NCI-H446 (cell line): ENCODE results near the gene TRAPPC13.
A peak's percentile ranks its signal among the peaks of the same experiment; 100 is the strongest.
"Not testable (repeated sequence)": the region's sequence is repeated elsewhere in the genome, so short reads cannot be mapped to it uniquely, and the experiment has no call there.

Source experiments
- DNase-seq, 2 experiments: peaks; one replicate each; lab custom pipeline; 2025; lab: John Stamatoyannopoulos, UW

TRAPPC13 gene

GRCh38 chr5:65624571-65625555 lies at the start of gene TRAPPC13, which contains the start of gene SHLD3:
Gene TRAPPC13 (plus strand): TSS chr5:65625027. CDS start chr5:65625061, 34 bp downstream.
Gene SHLD3 (plus strand): TSS chr5:65625027. CDS start chr5:65629588, 4,561 bp downstream.
- DNase-seq, result peak; percentile 89 to 93

GRCh38 chr5:65577141-65577540 lies 47.7 kb upstream of the TRAPPC13 start:
- DNase-seq, result no peak

- no peak for DNase-seq
These were observed 36.1 kb upstream of the TRAPPC13 start for GRCh38 chr5:65588694-65589093.

GRCh38 chr5:65601761-65602160 lies 23.1 kb upstream of the TRAPPC13 start:
- DNase-seq, result not testable (repeated sequence)

GRCh38 chr5:65611524-65611923 lies 13.3 kb upstream of the TRAPPC13 start:
- no peak for DNase-seq

GRCh38 chr5:65612298-65612907 lies 12.4 kb upstream of the TRAPPC13 start:
- DNase-seq, result no peak

GRCh38 chr5:65620021-65620420 lies 4.8 kb upstream of the TRAPPC13 start:
- no peak for DNase-seq

- DNase-seq, result not testable (repeated sequence)
These were observed 2.9 kb upstream of the TRAPPC13 start for GRCh38 chr5:65621961-65622360.

- no peak for DNase-seq
These were observed 1.3 kb upstream of the TRAPPC13 start for GRCh38 chr5:65623482-65623881.

- peak; percentile 93 for DNase-seq
These were observed 729 bp upstream of the TRAPPC13 start, which contains the start of gene TRIM23 for GRCh38 chr5:65624025-65624570. Gene TRIM23 (minus strand): TSS chr5:65624333. CDS start chr5:65624274, 59 bp downstream.

- no peak for DNase-seq
These were observed 916 bp downstream of the TRAPPC13 start for GRCh38 chr5:65625743-65626142.

GRCh38 chr5:65630981-65631380 lies 6.2 kb downstream of the TRAPPC13 start:
- no peak for DNase-seq

GRCh38 chr5:65640240-65640639 lies 15.4 kb downstream of the TRAPPC13 start:
- DNase-seq, result no peak

GRCh38 chr5:65646938-65647337 lies 22.1 kb downstream of the TRAPPC13 start:
- no peak for DNase-seq

GRCh38 chr5:65647941-65648340 lies 23.1 kb downstream of the TRAPPC13 start:
- no peak for DNase-seq

- DNase-seq, result no peak
These were observed 26.3 kb downstream of the TRAPPC13 start for GRCh38 chr5:65651144-65651543.

- DNase-seq, result no peak
These were observed 29.9 kb downstream of the TRAPPC13 start for GRCh38 chr5:65654713-65655112.

- no peak for DNase-seq
These were observed 39.1 kb downstream of the TRAPPC13 start for GRCh38 chr5:65663804-65664521.

- DNase-seq, result no peak
These were observed 43.9 kb downstream of the TRAPPC13 start for GRCh38 chr5:65668696-65669095.

GRCh38 chr5:65672796-65673195 lies 48.0 kb downstream of the TRAPPC13 start:
- no peak for DNase-seq

- no peak for DNase-seq
These were observed 49.9 kb downstream of the TRAPPC13 start for GRCh38 chr5:65674749-65675148.

GRCh38 chr5:65676056-65676455 lies 51.2 kb downstream of the TRAPPC13 start:
- not testable (repeated sequence) for DNase-seq
